Natural killer cell treated with Interleukin-12 subunit alpha and Interleukin-12 subunit beta and Interleukin-15 and Interleukin-18, amount 100 ng/mL, for 72 hours (primary cell): ENCODE data around the gene ING1. TPM values are rescaled to one million over a fixed set of nuclear protein-coding genes. Genes with fewer than 3 reads are reported as not detected.
"Not testable (repeated sequence)": the region's sequence is repeated elsewhere in the genome, so short reads cannot be mapped to it uniquely, and the experiment has no call there.

Source experiments
- ATAC-seq, 2 donors: fragments of 150-1000 bp; cut with Tn5 transposase in 1 of 2; sonication (Bioruptor Pico), chemical (Tn5 transposase) in 1 of 2; 2 replicates each; pipeline ENCODE4 v1.10.0; 2021
- DNase-seq: peaks from one replicate; pipeline ENCODE4 v3.0.0; 2022; ENCODE audit warnings: low spot score
- H3K27ac Mint-ChIP-seq, 2 donors: 1 replicate in 1 of 2; 2 replicates in 1 of 2; pipeline ENCODE4 v1.8.0; 2022; ENCODE audit warnings: mixed read lengths in 2 of 2, mild to moderate bottlenecking in 1 of 2, moderate library complexity in 1 of 2
- H3K27me3 Mint-ChIP-seq, 2 donors: 1 replicate in 1 of 2; 2 replicates in 1 of 2; pipeline ENCODE4 v1.8.0; 2022; ENCODE audit warnings: mixed read lengths in 2 of 2
- H3K36me3 Mint-ChIP-seq: one replicate; pipeline ENCODE4 v1.8.0; 2022; ENCODE audit warnings: mixed read lengths
- H3K4me1 Mint-ChIP-seq, 2 donors: 1 replicate in 1 of 2; 2 replicates in 1 of 2; pipeline ENCODE4 v1.8.0; 2022; ENCODE audit warnings: low read depth in 2 of 2, mixed read lengths in 2 of 2, mild to moderate bottlenecking in 1 of 2
- H3K4me3 Mint-ChIP-seq: one replicate; pipeline ENCODE4 v1.8.0; 2022; ENCODE audit warnings: mixed read lengths
- H3K9me3 Mint-ChIP-seq: 2 replicates; pipeline ENCODE4 v1.8.0; 2022; ENCODE audit warnings: mixed read lengths
- total RNA-seq, 2 donors: library from RNA; stranded (reverse); gene quantifications; one replicate each; pipeline ENCODE4 v1.2.3, GENCODE V29; 2022

ING1 gene
- total RNA-seq, 2 donors from 2014 or later: 11.1 to 15.7 TPM

GRCh38 chr13:110714797-110715394 is 1.4 kb downstream of the ING1 start:
- ATAC-seq: peak in 1 of 2 donors; percentile 0
- DNase-seq: no peak
- peaks cover 27 to 32% of the 10 kb centered on the region in 2 donors for H3K4me1 Mint-ChIP-seq

DNA sequence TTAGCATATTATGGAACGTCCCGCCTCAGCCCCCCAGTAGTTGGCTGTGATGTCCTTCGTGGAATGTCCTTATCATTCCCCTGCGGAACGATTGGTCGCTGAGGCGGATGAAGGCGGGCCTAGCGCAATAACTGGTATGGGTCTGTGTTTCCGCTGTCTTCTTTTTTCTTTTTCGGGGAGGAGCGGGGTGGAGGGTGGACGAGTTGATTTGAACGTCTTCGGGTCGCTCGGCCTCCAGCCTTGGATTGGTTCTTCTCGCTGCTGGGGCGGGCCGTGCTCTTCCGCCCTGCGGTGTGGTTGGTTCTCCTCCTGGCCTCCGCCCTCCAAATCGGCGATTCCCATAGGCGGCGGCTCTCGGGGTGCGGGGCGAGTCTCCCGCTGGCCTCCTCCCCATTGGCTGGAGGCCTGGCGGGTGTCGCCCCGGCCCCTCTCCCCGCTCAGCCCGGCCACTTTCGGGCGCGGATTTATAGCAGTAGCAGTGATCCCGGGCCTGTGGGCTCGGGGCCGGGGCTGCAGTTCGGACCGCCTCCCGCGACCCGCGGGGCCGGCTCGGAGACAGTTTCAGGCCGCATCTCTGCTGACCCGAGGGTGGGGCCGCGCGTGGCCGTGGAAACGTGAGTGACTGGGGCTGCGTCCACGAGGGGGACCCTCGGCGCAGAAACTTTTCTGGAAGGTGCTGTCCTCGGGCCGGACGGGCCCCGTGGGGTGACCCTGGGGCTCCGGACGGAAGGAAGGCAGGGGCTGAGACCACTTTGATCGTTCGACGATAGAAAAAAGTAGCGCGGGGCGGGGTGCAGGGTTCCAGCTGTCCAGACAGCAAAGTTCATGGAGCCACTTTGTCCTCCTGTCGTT is 2.1 kb downstream of the ING1 start:
- Mint-ChIP-seq H3K36me3 (peaks cover 7% of the 10 kb centered on the region), H3K9me3 (no peaks in the 10 kb centered on the region), H3K4me3 (peak overlapping the region; percentile 98), H3K4me1 (peaks cover 27 to 32% of the 10 kb centered on the region in 2 donors), H3K27me3 (no peaks in the 10 kb centered on the region), H3K27ac (peak overlapping the region; percentile 90 to 97)
- ATAC-seq (peak; percentile 81 to 84), DNase-seq (peak; percentile 99)

More at GRCh38 chr13:110714797-110715394, 1.4 kb downstream of the ING1 start:
- Mint-ChIP-seq H3K4me3 (peak overlapping the region; percentile 98), H3K36me3 (peaks cover 6% of the 10 kb centered on the region), H3K9me3 (no peaks in the 10 kb centered on the region), H3K27ac (peak overlapping the region; percentile 90 to 97), H3K27me3 (no peaks in the 10 kb centered on the region)

- Mint-ChIP-seq H3K36me3 (peaks cover 7% of the 10 kb centered on the region), H3K4me1 (peaks cover 27 to 32% of the 10 kb centered on the region in 2 donors), H3K4me3 (peak overlapping the region; percentile 98), H3K27ac (peak overlapping the region; percentile 90 to 97), H3K9me3 (no peaks in the 10 kb centered on the region), H3K27me3 (no peaks in the 10 kb centered on the region)
- ATAC-seq: no peak
- no peak for DNase-seq
These were observed 2.7 kb downstream of the ING1 start for GRCh38 chr13:110716247-110716515.

- no peak overlapping the region for H3K27ac Mint-ChIP-seq
- ATAC-seq: no peak
- H3K27me3 Mint-ChIP-seq: no peaks in the 10 kb centered on the region
- no peaks in the 10 kb centered on the region for H3K9me3 Mint-ChIP-seq
- H3K4me1 Mint-ChIP-seq: peaks cover 16 to 27% of the 10 kb centered on the region in 2 donors
- DNase-seq: no peak
- peaks cover 7% of the 10 kb centered on the region for H3K36me3 Mint-ChIP-seq
- H3K4me3 Mint-ChIP-seq: no peak overlapping the region
These were observed 5.7 kb downstream of the ING1 start for GRCh38 chr13:110719036-110719710.

DNA sequence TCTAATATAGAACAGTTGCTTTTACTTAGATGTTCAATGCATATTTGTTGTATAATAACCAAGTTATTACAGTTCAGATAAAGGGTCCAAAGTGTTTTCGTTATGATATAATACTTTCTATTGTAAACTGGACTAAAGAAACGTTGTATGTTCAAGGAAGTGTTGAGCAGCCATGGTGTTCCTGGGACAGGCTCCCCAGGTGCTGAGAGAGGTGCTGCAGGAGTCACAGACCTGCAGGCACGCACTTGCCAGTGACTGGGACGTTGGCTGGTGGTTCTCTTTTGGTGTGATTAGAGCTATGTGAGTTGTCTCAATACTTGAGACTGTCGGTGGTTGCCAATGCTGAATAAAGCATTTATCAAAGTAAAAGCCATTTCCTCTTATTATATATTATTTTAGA is 9.5 kb downstream of the ING1 start:
- peaks cover 7% of the 10 kb centered on the region for H3K36me3 Mint-ChIP-seq
- no peaks in the 10 kb centered on the region for H3K9me3 Mint-ChIP-seq
- no peak overlapping the region for H3K4me3 Mint-ChIP-seq
- H3K4me1 Mint-ChIP-seq: peaks cover 20 to 26% of the 10 kb centered on the region in 2 donors
- H3K27me3 Mint-ChIP-seq: no peaks in the 10 kb centered on the region
- ATAC-seq (no peak), DNase-seq (no peak)
- H3K27ac Mint-ChIP-seq: no peak overlapping the region

GRCh38 chr13:110723598-110723997 is 10.1 kb downstream of the ING1 start:
- ATAC-seq (no peak), DNase-seq (no peak)
- H3K4me1 Mint-ChIP-seq: peaks cover 23 to 28% of the 10 kb centered on the region in 2 donors

DNA sequence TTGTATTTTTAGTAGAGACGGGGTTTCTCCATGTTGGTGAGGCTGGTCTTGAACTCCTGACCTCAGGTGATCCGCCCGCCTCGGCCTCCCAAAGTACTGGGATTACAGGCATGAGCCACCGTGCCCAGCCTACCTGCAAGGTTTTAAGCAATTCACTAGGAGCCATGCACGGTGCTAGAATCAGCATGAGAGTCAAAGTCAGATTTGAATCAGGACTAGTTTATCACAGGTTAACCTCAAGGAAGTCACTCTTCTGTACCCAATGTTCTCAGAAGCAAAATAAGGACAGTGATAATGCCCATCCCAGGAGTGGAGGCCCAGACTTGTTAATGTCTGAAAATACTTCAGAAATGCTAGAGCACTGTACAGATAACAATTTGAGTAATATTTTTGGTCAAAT is 12.7 kb downstream of the ING1 start:
- peaks cover 19 to 26% of the 10 kb centered on the region in 2 donors for H3K4me1 Mint-ChIP-seq
- H3K9me3 Mint-ChIP-seq, H3K36me3 Mint-ChIP-seq, H3K27me3 Mint-ChIP-seq, DNase-seq: not testable (repeated sequence)
- ATAC-seq: peak; percentile 71 to 81
- peak overlapping the region; percentile 68 to 74 for H3K27ac Mint-ChIP-seq
- peak overlapping the region; percentile 86 for H3K4me3 Mint-ChIP-seq

More at GRCh38 chr13:110723598-110723997, 10.1 kb downstream of the ING1 start:
- peaks cover 7% of the 10 kb centered on the region for H3K36me3 Mint-ChIP-seq
- H3K4me3 Mint-ChIP-seq: no peak overlapping the region
- H3K9me3 Mint-ChIP-seq: no peaks in the 10 kb centered on the region
- no peak overlapping the region for H3K27ac Mint-ChIP-seq
- no peaks in the 10 kb centered on the region for H3K27me3 Mint-ChIP-seq

DNA sequence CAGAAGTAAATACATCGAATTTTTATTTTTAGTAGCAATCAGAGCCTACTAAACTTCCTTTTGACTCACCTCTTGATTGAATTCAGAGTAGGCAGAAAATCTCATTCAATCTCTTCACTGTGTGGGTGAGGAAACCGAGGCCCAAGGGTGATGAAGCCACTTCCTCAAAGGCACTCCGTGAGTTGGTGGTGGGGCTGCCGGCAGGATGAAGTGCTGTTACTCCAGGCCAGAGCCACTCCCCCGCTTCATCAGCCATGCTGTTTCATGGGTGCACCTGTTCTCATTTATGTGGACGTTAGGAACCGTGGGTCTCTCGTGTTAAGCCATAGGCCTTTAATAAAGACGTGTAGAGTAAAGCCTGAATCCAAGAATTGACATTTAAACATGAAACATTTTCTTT is 13.2 kb downstream of the ING1 start:
- peaks cover 0 to 3% of the 10 kb centered on the region in 2 donors for H3K27me3 Mint-ChIP-seq
- peaks cover 19 to 26% of the 10 kb centered on the region in 2 donors for H3K4me1 Mint-ChIP-seq
- DNase-seq: peak; percentile 88
- H3K27ac Mint-ChIP-seq: peak overlapping the region; percentile 68 to 74
- H3K9me3 Mint-ChIP-seq: no peaks in the 10 kb centered on the region
- no peaks in the 10 kb centered on the region for H3K36me3 Mint-ChIP-seq
- H3K4me3 Mint-ChIP-seq: peak overlapping the region; percentile 86
- ATAC-seq: peak; percentile 98

DNA sequence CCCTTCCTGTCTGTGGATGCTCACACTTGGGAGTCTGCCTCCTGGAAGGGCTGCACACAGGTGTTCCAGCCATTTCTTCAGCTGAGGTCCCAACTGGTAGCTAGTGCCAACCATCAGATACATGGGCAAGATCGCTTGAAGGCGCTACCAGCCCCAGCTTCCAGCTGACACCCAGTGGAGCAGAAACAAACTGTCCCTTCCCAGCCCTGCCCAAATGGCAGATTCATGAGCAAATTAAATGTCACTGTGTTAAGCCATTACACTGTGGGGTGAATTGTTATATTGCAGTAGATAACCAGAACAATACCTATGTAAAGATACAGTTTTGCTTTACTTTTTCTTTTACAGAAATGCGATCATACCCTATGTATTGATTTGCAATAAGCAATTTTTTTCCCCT is 17.6 kb downstream of the ING1 start:
- Mint-ChIP-seq H3K4me3 (no peak overlapping the region), H3K36me3 (no peaks in the 10 kb centered on the region), H3K4me1 (peaks cover 15 to 21% of the 10 kb centered on the region in 2 donors), H3K27ac (no peak overlapping the region), H3K9me3 (no peaks in the 10 kb centered on the region), H3K27me3 (peaks cover 0 to 3% of the 10 kb centered on the region in 2 donors)
- DNase-seq: no peak
- ATAC-seq: no peak

- Mint-ChIP-seq H3K36me3 (peaks cover 4% of the 10 kb centered on the region), H3K4me3 (no peak overlapping the region), H3K9me3 (no peaks in the 10 kb centered on the region), H3K27me3 (peaks cover 0 to 4% of the 10 kb centered on the region in 2 donors), H3K4me1 (peaks cover 0 to 3% of the 10 kb centered on the region in 2 donors), H3K27ac (no peak overlapping the region)
- DNase-seq (no peak), ATAC-seq (no peak)
These were observed 21.1 kb downstream of the ING1 start for GRCh38 chr13:110734561-110734960.

DNA sequence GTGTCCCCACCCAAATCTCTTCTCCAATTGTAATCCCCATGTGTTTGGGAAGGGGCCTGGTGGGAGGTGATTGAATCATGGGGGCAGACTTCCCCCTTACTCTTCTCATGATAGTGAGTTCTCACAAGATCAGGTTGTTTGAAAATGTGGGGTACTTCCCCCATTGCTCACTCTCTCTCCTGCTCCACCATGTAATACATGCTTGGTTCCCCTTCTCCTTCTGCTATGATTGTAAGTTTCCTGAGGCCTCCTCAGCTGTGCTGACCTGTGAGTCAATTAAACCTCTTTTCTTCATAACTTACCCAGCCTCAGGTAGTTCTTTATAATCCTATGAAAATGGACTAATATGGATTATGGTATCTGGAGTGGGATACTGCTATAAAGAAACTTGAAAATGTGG is 24.1 kb downstream of the ING1 start:
- Mint-ChIP-seq H3K9me3 (no peaks in the 10 kb centered on the region), H3K27ac (no peak overlapping the region), H3K27me3 (peaks cover 0 to 2% of the 10 kb centered on the region in 2 donors), H3K36me3 (peaks cover 5% of the 10 kb centered on the region), H3K4me1 (no peaks in the 10 kb centered on the region), H3K4me3 (no peak overlapping the region)
- DNase-seq (no peak), ATAC-seq (no peak)

DNA sequence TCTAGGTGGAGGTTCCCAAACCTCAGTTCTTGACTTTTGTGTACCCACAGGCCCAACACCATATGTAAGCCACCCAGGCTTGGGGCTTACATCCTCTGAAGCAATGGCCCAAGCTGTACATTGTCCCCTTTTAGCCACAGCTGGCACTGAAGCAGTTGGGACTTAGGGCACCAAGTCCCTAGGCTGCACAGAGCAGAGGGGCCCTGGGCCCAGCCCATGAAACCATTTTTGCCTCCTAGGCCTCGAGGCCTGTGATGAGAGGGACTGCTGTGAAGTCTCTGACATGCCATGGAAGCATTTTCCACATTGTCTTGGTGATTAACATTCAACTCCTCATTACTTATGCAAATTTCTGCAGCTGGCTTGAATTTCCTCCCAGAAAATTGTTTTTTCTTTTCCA is 30.2 kb downstream of the ING1 start:
- Mint-ChIP-seq H3K4me3 (no peak overlapping the region), H3K27ac (no peak overlapping the region), H3K36me3 (peaks cover 12% of the 10 kb centered on the region), H3K4me1 (no peaks in the 10 kb centered on the region), H3K9me3 (peaks cover 11% of the 10 kb centered on the region), H3K27me3 (peaks cover 0 to 2% of the 10 kb centered on the region in 2 donors)
- DNase-seq (no peak), ATAC-seq (no peak)

- Mint-ChIP-seq H3K36me3 (peaks cover 19% of the 10 kb centered on the region), H3K9me3 (peaks cover 11% of the 10 kb centered on the region), H3K27ac (no peak overlapping the region), H3K27me3 (no peaks in the 10 kb centered on the region), H3K4me3 (no peak overlapping the region), H3K4me1 (no peaks in the 10 kb centered on the region)
- no peak for DNase-seq
- ATAC-seq: no peak
These were observed 32.9 kb downstream of the ING1 start for GRCh38 chr13:110746438-110746837.

DNA sequence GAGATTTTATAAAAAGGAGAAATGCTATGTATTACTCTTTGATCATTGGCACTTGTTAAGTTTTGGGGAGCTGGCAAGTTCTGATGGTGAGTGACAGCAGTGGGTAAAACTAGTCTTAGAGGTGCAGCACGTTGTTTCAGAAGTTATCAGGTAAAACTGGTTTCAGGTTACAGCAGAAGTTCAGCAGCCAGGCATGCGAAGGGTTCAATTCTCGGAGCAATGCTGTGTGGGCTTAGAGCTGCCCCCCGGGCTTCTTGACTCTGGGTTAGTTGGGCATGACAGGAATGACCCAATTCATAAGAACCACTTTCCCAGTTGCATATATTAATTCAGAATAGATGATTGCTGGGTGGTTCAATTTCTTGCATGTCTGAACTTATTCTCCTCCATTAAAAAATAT is 34.8 kb downstream of the ING1 start:
- H3K9me3 Mint-ChIP-seq: peaks cover 6% of the 10 kb centered on the region

More for the DNA sequence above, 34.8 kb downstream of the ING1 start:
- H3K27me3 Mint-ChIP-seq: no peaks in the 10 kb centered on the region
- H3K27ac Mint-ChIP-seq: no peak overlapping the region
- ATAC-seq (no peak), DNase-seq (no peak)
- no peaks in the 10 kb centered on the region for H3K4me1 Mint-ChIP-seq
- H3K36me3 Mint-ChIP-seq: peaks cover 15% of the 10 kb centered on the region
- H3K4me3 Mint-ChIP-seq: no peak overlapping the region
